ENCODE data around the gene TAB3.

TAB3 gene

DNA sequence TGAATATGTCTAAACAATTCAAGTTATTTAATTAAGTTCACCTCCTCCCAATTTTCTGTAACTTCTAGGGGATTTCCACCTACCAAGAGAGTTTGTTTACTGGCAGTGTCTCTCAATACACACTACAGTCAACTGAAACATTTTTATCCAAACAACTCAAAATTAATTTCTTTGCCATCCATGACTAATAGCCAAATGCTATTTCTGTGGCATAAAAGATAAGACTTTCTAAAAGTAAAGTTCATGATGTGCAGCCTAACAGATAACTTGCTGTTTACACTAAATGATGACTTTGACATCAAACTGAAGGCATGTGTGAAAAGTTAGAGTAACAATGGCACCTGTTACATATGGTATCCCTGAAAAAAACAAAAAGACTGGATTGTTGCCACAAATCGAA, 7.3 kb downstream of the TAB3 start:
- DNase-seq = no peak

DNA sequence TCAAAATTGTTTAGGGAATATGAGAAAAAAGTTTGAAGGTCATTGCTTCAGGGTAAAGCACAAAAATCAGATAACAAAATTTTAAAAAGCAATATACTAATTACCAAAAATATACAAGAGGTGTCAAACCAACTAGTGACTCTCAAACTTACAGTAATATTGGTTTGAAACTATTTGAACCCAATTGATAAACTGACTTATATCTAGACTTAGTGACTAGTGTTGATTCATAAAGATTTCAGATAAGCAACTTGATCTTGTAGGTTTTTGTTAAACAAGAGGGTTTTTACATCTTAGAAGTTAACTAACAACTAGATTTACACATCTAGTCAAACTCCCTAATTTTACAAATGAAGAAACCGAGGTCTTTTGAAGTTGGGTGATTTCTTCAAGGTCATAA, 7.7 kb downstream of the TAB3 start:
- DNase-seq = no peak

DNA sequence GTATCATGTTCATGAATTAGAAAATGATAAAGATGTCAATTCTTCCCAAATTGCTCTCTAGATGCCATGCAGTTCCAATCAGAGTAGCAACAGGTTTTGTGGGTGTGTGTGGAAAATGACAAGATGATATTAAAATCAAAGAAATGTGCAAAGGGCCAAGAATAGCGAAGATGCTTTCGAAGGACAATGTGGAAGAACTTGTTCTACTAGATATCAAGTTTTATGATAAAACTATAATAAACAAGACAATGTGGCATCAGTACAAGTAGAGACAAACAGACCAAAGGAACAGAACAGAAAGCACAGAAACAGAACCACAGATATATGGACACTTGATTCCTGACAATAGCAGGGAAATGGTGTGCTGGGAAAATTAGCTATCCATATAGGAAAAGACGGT, 9.0 kb downstream of the TAB3 start:
- DNase-seq = no peak

DNA sequence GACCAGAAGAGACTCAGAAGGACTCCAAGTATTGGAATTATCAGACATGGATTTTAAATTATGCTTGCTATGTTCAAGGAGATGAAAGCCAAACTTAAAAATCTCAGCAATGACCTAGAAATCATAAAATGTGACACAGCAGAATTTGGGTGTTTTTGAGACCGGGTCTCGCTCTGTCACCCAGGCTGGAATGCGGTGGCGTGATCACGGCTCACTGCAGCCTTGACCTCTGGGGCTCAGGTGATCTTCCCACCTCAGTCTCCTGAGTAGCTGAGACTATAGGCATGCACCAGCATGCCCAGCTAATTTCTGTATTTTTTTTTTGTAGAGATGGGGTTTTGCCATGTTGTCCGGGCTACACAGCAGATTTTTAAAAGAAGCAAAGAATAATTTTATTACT, 12.7 kb downstream of the TAB3 start:
- no peak for DNase-seq

DNA sequence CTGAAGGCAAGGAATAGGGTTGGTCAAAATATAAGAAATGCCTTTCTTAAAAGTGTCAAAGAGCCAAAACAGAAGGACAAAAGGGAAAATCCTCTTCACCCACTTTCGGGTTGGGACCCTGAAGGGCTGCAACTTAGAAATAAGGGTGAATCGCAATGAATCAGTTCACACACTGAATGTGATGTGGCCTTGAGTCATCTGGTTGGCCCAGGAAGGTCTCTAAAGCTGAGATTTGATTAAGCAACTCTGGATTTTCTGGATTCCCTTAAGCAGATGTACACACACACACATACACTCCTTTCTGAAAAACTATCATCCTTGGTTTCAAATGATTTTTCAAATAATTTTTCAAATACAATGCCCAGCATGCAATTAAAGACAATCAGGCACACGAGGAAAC, 13.1 kb downstream of the TAB3 start:
- no peak for DNase-seq

DNA sequence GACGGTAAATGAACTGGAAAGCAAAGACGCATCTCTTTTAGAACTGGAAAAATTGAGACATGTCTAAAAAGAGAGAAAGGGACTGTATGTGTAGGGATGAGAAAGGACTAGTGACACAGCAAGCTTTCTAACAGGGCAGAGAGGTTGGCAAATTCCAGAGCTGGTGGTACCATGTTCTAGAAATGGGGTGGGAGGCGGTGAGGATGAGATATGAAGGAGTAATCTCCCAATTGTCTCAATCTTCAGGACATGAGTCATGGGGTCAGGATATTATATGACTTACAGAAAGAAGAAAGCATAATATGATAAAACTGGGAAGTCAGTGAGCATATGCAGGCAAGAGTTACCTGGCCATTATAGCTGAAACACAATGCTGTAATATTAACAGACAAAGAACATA, 14.2 kb downstream of the TAB3 start:
- DNase-seq = no peak

DNA sequence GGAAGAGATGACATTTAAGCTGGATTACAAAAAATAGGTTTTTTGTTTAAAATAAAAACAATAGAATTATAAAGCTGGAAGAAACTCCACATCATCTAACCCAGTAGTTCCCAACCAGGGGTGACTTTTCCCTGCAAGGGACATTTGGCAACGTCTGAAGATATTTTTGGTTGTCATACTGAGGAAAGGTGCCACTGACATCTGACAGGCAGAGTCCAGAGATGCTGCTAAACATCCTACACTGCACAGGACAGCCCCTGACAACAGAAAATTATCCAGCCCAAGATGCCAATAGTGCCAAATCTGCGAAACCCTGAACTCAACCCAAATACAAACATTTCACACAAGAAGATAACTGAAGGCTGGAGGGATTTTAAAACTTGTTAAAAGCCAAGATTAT, 18.5 kb downstream of the TAB3 start:
- no peak for DNase-seq

DNA sequence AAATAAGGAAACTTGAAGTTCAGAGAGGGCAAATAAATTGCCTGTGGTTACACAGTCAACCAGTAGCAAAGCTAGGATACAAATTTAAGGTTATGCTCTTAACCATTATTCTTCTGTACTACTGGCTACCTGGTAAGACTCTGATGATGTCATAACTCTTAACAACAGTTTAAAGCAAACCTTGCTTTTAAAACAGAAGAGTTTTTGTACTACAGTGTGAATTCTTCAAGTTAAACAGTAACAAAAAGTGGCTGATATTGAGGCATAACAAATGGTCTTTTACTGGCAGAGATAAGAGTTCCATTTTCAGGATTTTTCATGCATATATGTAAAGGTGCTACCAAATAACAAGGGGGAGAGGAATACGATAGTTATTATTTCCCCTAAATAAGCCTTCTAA, 23.4 kb downstream of the TAB3 start:
- no peak for DNase-seq

DNA sequence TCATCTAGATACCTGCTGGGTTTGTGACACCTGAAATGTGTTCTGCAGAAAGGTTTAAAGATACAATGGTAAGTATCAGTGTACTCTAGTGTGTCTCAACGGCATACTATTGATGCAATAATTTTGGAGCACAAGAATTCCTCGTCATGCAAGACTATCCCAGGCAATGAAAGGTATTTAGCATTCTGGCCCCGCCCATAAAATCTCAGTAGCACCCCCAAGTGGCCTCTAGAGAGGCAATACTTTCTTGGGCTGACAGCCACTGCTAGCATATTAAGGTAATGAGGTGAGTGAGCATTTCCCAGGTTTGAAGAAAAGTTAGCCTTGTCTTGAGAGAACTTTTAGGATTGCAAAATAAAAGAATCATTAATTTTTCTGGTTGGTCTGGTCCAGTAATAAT, 24.0 kb downstream of the TAB3 start:
- DNase-seq = no peak

DNA sequence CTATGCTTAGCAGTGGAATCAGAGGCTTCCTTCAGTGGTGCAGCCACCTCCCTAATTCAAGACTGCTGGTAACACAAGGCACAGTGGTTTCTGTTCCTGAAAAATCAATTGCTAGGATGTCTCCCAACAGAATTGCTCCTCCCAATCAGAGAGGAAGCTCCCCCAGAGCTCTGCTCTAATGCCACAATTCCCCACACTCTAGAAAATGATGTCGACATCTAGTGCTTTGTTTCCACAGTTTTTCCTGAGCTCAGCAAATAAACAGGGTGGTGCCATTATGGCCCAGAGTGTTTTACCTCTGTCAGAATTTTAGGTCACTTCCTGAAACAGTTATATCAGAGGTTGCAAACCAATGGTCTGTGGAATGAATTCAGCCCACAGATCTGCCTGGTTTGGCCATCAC, 24.7 kb downstream of the TAB3 start:
- no peak for DNase-seq

DNA sequence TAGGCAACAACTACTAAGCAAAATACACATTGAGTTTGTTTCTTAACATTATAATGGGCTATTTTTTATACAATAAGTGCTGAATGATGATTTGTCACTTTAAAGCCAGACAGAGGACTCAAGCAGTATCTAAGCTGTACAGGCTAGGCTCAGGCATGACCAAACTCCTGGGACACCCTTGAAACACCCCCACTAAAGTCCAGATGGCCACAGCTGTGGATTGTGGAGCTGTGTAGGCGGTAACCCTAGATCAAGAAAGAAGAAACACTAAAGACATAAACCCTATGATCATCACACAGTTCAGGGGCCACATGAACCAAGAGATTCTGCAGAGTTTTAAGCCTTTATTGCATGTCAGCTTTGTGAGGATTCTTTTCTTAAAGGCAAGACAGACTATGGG, 25.1 kb downstream of the TAB3 start:
- DNase-seq = no peak

DNA sequence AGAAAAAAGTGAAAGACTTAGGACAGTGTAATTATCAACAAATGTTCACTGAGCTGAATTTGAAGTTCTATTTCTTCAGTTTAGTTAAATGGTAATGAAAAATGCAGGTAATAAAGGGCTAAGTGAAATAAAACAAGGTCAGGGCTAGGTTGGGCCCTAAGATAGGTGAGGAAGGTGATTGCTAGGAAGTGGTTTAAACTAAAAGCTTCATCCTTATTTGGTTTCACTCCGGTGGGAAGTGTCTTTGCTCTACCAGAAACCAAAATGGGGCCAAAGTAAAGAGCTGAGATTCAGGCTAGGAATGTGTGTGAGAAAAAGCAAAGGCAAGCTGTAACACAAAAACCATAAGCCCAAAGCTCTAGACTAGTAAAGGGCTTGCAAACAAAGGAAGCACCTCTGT, 31.0 kb downstream of the TAB3 start:
- DNase-seq = no peak

DNA sequence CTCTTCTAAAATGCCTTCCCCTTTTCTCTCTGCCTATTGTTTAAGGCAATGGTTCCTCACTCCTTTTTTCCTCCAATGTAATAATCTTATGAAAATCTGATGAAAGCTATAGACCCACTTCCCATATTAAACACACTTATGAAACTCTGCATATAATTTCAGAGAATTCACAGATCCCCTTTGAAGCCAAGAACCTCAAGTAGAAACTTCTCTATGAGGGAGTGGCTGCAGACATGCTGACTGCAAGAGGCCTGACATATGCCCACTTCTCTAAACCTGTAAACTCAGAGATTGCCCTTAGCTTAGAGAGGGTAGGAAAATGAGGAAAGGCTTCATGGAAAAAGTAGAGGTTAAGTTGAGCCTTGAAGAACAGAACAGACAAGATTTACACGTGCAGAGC, 37.6 kb downstream of the TAB3 start:
- no peak for DNase-seq

DNA sequence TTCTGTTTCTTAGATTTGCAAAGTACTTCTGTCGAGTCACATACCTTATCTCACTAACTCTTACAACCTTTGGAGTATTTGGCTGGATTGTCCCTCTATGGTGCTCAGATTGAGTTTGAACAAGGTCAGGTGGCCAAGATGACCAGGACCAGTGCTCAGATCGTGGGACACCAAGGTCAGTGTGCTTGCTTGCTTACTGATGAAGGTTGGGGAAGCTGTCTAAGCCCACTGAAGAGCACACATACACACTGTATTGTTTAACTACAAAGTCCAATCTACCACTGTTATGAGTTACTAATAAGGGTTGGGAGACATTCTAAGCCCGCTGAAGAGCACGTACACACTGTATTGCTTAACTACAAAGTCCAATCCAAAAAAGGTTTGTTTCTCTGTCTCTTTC, 53.7 kb downstream of the TAB3 start:
- no peak for DNase-seq

DNA sequence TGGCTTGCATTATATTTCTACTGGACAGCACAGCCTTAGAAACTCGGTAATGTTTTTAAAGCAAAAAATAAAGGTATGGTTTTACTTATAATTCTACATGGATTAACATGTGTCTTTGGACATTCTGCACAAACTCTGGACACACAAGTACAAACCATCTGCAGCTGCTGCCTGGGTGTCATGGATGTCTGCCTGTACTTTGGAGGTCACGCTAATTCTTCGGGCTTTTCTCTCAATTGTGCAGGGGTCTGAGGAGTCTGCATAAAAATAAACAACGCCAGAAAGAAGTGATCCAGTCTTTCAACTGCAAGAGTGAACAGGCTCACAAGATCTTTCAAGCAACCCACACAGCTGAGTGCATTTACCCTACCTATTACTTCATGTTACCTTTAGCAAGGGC, 55.2 kb downstream of the TAB3 start:
- DNase-seq = no peak

DNA sequence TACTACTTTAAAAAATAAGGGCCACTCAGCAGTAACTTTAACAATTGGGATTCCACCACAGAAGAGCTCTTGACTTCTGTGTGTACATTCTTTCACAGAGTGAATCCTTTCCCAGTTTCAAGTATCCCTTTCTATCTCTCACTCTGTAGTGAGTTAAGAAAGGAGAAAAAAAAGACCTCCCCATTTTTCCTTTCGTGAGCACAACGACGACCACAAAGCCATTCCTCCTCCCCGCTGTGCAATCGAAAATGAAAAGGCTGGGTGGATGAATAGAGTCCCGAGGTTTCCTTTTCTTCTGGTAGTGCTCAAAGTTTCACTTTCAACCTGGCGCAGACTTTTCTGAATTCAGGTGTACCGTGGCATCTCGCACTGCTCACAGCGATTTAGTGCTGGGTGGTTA, 58.0 kb downstream of the TAB3 start:
- DNase-seq = no peak

DNA sequence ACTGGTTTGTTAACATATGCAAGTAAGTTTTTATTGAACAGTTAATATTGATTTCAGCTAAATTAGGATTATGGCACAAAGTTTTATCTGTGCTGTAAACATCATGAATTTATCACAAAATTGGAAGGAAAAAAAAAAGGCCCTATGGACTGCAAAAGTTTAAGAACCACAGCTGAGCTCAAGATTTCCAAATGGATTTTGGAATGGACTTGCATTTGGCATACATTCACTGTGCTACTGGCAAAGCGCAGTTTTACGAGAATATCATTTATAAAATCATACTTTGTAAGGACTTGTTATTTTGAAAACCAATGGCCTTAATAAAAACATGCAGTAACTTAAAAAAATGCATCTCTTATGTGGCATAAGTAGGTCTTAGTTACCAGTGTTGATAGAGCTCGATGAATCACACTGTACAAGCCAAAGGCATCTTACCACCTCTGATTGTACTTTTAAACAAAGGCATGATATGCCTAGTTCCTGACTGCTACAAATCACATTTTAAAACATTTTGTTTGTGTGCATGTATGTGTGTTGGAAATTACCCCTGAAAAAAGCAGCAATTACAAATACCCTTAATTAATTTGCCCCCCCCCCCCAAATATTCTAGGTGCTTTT, 58.6 kb downstream of the TAB3 start:
- no peak for DNase-seq

DNA sequence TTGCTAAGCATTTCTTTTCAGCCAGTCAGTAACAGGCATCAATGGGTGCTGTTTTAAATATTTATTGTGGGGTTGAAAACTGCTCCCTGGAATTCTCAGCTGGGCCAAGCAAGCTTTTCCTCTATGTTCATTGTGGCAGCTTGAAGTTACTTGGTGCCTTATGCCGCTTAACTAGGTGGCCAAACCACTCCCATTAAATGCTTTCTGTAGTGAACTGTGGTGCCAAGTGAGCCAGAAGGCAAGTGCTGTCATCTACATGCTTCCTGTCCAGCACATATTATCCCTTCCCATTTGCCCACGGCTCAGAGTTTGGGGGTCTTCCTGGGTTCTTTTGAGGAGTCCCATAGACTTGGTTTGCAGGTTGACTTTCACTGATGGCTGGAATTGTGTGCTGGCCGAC, 64.8 kb downstream of the TAB3 start:
- DNase-seq = no peak

DNA sequence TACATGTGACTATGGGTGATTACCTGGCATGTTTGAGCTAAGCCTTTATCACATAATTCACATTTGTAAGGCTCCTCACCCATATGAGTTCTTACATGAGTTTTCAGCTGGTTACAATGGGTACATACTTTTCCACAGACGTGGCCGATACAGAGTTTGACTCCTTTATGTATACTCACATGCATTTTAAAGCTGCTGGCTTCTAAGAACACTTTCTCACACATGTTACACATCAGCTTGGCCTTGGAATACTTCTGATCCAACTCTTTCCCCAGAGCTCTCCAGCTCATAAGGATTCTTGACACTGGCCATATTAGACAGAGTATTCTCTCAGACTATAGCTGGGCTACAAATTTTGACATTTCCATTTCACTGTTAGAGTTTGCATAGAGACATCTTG, 66.3 kb downstream of the TAB3 start:
- DNase-seq = no peak

DNA sequence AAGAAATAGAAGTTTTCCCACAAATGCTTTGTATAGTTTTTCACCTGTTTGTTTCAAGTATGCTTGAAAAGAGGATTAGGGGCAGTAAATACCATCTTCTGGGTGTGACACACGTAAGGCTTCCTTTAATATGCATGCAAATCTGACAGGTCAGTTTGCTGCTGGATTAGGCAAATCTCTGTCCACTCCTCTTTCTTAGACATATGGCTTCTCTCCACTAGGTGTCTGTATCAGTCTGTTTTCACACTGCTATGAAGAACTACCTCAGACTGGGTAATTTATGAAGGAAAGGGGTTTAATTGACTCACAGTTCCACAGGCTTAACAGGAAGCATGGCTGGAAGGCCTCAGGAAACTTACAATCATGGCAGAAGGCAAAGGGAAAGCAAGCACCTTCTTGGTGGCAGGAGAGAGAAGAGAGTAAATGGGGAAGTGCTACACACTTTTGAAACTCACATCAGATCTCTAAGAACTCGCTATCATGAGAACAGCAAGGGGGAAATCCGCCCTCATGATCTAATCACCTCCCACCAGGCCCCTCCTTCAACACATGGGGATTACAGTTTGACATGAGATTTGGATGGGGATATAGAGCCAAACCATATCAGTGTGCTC, 66.9 kb downstream of the TAB3 start:
- no peak for DNase-seq

DNA sequence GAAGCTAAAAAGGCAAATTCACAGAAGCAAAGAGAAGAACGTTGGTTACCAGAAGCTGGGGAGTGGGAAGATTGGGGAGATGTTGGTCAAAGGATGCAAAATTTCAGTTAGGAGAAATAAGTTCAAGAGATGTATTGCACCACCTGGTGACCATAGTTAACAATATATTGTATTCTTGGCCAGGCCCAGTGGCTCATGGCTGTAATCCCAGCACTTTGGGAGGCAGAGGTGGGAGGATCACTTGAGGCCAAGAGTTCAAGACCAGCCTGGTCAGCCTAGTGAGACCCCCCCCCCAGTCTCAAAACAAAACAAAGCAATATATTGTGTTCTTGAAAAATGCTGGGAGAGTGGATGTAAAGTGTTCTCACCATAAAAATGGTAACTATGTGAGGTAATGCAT, 67.9 kb downstream of the TAB3 start:
- DNase-seq = no peak

DNA sequence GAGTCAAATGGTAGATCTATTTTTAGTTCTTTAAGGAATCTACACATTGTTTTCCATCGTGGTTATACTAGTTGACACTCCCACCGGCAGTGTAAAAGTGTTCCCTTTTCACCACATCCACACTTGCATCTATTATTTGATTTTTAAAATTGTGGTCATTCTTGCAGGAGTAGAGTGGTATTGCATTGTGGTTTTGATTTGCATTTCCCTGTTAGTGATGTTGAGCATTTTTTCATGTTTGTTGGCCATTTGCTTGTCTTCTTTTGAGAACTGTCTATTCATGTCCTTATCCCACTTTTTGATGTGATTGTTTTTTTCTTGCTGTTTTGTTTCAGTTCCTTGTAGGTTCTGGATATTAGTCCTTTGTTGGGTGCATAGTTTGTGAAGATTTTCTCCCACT, 70.0 kb downstream of the TAB3 start:
- DNase-seq = no peak

DNA sequence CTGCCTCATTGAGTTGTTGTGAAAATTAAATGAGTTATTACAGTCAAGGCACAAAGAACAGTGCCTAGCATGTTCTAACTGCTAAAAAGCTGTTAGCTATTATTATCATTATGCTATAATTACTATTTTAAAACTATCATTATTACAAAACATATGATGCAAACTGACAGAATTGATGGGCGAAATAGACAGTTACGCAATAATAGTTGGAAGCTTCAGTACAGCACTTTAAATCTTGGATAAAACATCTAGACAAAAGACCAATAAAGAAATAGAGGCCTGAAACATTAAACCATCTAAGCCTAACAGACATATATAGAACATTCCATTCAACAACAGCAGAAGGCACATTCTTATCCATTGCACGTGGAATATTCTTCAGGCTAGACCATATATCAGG, 73.0 kb downstream of the TAB3 start:
- no peak for DNase-seq

DNA sequence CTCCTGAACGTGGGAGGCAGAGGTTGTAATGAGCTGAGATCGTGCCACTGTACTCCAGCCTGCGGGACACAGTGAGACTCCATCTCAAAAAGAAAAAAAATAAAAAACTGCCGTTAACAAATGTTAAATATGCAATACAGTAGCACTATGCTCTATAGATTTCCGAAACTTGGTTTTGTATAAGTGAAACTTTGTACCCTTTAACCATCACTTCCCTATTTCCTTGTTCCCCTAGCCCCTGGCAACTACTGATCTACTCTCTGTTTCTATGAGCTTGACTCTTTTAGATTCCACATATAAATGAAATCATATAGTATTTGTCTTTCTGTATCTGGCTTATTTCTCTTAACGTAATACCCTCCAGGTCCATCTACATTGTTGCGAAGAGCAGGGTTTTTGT, 74.1 kb downstream of the TAB3 start:
- DNase-seq = no peak

DNA sequence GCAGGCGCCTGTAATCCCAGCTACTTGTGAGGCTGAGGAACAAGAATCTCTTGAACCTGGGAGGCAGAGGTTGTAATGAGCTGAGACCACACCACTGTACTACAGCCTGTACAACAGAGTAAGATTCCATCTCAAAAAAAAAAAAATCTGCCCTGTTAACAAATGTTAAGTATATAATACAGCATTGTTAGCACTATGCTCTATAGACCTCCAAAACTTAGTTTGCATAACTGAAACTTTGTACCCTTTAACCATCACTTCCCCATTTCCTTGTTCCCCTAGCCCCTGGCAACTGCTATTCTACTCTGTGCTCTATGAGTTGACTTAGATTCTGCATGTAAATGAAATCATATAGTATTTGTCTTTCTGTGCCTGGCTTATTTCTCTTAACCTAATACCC, 76.7 kb downstream of the TAB3 start:
- no peak for DNase-seq

Measured in femur (tissue), 1 donor.